Activated CD4-positive, alpha-beta T cell treated with anti-CD3 and anti-CD28 coated beads, Interleukin-2, amount 50 U/mL, for 24 hours (primary cell): ENCODE data around the gene MS4A15.

Source experiments
- DNase-seq, 2 donors: peaks; one replicate each; pipeline ENCODE4 v3.0.0-alpha.2; 2020; ENCODE audit warnings: low read depth in 1 of 2, low spot score in 1 of 2

The MS4A15 gene

DNA sequence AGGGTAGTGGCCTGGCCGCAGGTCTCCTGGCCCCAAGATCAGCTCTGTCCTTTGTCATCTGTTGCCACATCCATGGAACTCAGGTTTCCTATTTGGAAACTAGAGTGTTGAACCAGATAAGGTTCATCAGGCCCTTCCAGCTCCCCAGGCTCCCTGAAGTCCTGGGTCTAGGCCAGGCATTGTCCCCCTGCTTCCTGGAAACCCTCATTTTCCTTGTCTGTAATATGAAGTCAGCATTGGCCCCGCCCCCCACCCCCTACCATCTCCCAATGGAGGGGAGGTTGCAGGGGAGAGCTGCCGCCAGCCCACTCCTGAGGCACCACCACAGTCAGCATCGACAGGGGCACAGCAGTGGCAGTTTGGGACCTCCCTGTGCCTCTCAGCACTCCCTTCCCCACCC lies 19.5 kb downstream of the MS4A15 start:
- DNase-seq, result no peak

GRCh38 chr11:60777106-60777505 lies 20.4 kb downstream of the MS4A15 start:
- no peak for DNase-seq

- no peak for DNase-seq
Measured at GRCh38 chr11:60777572-60777971, 20.9 kb downstream of the MS4A15 start.

DNA sequence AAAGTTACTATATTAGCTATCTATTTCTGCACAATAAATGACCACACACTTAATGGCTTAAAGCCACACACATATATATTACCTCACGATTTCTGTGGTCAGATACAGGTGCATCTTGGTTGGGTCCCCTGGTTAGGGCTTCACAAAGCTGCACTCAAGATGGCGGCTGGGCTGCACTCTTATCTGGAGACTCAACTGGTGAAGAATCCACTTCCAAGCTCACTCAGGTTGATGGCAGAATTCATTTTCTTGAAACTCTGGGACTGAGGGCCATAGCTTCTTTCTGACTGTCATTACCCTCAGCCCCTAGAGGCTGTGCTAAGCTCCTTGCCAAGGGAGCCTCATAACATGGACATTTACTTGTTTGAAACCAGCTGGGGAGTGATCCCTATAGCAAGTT lies 23.4 kb downstream of the MS4A15 start:
- DNase-seq, result no peak

DNA sequence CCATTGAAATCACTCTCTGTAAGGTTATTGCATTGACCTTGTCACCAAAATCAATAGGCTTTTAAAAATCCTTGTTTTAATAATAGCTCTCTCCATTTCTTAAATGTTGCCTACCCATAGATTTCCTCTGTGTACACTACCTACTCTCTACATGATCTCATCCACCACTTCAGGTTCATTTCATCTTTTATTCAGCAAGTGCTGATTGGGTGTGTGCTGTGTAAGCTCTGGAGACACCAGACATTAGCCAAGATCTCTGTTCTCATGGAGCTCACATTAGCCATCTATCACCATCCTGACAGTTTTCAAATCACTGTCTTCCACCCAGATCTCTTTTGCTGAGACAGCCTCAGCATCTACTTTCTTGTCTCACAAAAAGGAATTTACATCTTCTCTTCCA lies 24.1 kb downstream of the MS4A15 start:
- DNase-seq, result no peak

- no peak for DNase-seq
Measured at GRCh38 chr11:60781286-60781980, 24.8 kb downstream of the MS4A15 start.

GRCh38 chr11:60781981-60782316 lies 25.3 kb downstream of the MS4A15 start:
- no peak for DNase-seq

DNA sequence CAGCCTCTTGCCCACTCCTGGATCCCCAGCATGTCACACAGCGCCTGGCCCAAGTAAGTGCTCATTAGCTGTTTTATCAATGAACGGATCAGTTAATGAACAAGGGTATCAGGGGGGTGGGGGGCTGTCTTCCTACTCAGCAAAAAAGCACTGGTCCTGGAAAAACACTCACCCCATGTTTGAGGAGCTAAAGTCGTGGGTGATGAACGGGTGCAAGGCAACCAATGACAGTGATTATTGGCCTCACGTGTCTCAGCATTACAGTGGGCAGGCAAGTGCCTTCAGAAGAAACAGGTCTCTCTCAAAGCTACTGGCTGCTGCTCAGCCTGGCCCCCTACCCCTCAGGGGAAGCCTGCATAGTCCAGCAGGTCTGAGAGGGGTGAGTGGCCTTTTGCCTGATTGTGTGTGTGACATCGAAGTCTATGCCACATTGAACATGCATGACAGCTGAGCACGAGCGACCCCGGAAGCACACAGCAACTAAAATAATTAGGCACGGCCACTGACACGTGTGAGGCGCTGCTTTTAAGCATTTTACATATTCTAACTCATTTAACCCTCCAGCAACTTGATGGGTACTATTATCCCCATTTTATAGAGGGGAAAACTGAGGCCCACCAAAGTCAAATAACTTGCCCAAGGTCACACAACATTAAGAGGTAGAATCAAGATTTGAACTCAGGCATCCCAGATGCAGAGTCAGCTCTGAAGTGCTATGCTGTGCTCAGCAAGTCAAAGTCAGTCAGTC lies 25.9 kb downstream of the MS4A15 start:
- no peak for DNase-seq

DNA sequence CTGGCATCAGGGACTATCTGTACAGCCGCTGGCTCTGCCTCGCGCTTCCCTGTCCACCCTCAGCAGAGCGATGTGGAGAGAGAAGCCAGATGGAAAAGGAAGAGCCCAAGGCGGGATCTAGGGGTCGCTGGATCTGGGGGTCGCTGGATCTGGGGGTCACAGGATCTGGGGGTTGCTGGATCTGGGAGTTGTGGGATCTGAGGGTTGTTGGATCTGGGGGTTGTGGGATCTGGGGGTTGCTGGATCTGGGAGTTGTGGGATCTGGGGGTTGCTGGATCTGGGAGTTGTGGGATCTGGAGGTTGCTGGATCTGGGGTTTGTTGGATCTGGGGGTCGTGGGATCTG lies 26.4 kb downstream of the MS4A15 start:
- no peak for DNase-seq

DNA sequence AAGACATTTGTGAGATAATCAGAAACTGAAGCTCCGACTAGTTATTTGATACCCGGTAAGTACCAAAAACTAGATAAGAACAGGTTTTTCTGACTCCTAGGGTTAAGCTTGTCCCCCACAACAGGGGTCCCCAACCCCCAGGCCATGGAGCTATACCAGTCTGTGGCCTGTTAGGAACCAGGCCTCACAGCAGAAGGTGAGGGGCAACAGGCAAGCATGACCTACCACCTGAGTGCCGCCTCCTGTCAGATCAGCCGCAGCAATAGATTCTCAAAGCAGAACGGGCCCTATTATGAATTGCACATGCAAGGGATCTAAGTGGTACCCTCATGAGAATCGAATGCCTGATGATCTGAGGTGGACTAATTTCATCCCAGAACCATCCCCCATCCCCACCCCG lies 27.2 kb downstream of the MS4A15 start:
- no peak for DNase-seq

- DNase-seq, result no peak
Measured at GRCh38 chr11:60785136-60785535, 28.5 kb downstream of the MS4A15 start, which contains the start of gene MS4A10. Gene MS4A10, plus strand, starts transcription at chr11:60785333. Its CDS starts 5,003 bp downstream, at chr11:60790336.

DNA sequence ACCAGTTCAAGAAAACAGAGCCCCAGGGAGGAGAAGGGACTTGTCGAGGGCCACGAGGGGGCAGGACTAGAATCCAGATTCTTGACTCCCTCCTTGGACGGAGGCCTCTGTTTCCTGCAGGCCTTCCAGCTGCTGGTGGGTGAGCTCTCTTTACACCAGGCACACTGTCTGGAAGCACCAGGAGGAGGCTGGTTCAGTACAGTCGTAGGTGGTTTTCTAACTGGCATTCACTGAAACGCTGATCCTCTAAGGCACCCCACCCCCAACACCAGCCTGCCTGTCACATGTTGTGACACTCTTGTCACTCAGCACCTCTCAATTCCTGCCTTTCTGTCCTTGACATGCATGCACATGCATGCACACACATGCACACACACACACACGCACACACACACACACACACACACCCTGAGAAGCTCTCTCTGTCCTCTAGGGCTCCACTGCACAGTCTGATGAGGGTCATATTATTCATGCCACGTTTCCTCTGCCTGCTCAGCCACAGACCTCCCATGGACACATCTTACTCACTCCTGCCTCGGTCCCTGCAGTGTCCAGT lies 29.2 kb downstream of the MS4A15 start:
- DNase-seq, result no peak

GRCh38 chr11:60786811-60787567 lies 30.3 kb downstream of the MS4A15 start:
- DNase-seq, result no peak

- DNase-seq, result no peak
Measured at GRCh38 chr11:60788401-60789125, 31.9 kb downstream of the MS4A15 start.

GRCh38 chr11:60790726-60791125 lies 34.1 kb downstream of the MS4A15 start:
- no peak for DNase-seq

DNA sequence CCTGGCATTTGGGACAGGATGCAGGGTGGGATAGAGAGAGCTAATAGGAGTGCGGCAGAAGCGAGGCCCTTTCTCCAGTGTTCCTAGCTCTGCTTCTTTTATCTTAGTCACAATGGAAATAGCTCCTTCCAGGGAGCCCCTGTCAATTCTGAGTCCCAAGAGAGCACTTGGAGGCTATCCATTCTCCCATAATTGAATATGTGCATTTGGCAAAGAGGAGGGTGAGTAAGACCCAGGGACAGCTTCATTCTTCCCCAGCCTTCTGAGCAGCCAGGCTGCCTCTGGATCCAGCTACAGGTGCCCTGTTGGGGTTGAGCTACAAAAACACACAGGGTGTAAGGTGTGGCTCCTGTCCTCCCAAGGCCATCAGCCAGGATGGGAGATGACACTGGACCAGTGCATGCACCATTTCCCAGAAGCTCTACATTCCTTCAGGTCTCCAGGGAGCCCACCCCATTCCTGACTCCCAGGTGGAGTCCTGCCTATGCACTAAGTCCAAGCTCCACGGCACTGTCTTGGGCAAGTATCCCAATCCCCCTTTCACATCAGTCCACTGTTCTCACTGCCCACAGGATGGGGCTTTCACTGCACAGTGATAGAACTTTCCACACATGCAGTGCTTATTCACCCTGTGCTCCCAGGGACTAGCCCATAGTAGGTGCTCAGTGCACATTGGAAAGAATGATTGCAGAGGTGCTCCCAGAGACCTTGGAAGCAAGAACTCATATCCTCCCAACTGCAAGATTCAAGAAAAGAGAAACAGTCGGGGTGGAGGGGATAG lies 34.7 kb downstream of the MS4A15 start:
- DNase-seq, result no peak

- DNase-seq, result no peak
Measured at GRCh38 chr11:60792521-60792920, 35.9 kb downstream of the MS4A15 start.

DNA sequence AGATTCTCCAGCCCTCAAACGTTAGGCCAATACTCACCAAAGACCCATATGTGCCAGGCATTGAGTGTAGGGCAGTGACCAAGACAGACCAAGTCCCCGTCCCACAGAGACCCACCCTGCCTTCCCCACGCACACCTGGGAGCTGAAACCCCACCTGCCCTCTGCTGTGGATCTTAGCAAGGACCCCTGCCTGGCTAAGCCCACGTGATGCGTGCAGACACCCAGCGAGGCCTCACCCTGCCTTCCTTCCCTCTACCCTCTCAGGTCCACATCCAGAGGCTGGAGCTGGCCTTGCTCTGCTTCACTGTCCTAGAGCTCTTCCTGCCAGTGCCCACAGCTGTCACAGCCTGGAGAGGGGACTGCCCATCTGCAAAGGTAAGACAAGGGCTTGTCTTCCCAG lies 38.6 kb downstream of the MS4A15 start:
- DNase-seq, result no peak

GRCh38 chr11:60797846-60798630 lies 41.4 kb downstream of the MS4A15 start:
- DNase-seq, result no peak

DNA sequence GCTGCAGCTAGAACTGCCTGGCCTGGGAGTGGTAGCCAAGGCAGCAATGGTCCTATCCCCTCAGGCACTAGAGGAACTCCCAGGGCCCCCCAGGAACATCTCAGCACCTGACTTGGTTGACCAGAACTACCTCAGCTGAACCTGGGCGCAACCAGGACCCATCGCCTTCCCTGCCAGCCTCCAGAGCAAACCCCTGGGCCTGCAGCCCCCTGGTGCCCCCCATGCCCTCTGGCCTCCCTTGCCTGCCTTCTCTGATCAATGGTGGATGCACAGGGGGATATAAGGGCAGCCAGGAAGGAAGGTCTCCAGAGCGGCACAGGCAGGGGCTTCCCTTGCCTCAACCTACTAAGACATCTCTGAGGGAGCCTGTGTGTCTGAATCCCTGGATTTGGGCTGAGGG lies 42.0 kb downstream of the MS4A15 start:
- no peak for DNase-seq
